Activated gamma-delta T cell treated with anti-CD3 and anti-CD28 coated beads, Interleukin-2, amount 50 U/mL, for 16 hours (primary cell): Measurements from ENCODE around the gene FAM83E.
"Not testable (repeated sequence)": the region's sequence is repeated elsewhere in the genome, so short reads cannot be mapped to it uniquely, and the experiment has no call there.

Experiments
- DNase-seq: peaks from one replicate; pipeline ENCODE4 v3.0.0-alpha.2; 2020; ENCODE audit warnings: low read depth

Gene FAM83E

GRCh38 chr19:48639483-48640375 lies 24.9 kb upstream of the FAM83E start:
- no peak for DNase-seq

GRCh38 chr19:48638831-48639381 lies 24.0 kb upstream of the FAM83E start:
- DNase-seq = no peak

- DNase-seq = peak; percentile 70
Observed at GRCh38 chr19:48637948-48638830, 23.3 kb upstream of the FAM83E start.

- peak; percentile 100 for DNase-seq
Observed at GRCh38 chr19:48637449-48637947, 22.6 kb upstream of the FAM83E start.

- no peak for DNase-seq
Observed at GRCh38 chr19:48636859-48637448, 22.1 kb upstream of the FAM83E start, which contains the start of gene DBP. Gene DBP (minus strand): TSS chr19:48637379. CDS start chr19:48636994, 385 bp downstream.

- no peak for DNase-seq
Observed at GRCh38 chr19:48635966-48636858, 21.3 kb upstream of the FAM83E start.

GRCh38 chr19:48635263-48635965 lies 20.5 kb upstream of the FAM83E start:
- peak; percentile 66 for DNase-seq

- peak; percentile 84 for DNase-seq
Observed at GRCh38 chr19:48634424-48635262, 19.8 kb upstream of the FAM83E start.

GRCh38 chr19:48634036-48634342 lies 19.1 kb upstream of the FAM83E start:
- DNase-seq = no peak

- DNase-seq = no peak
Observed at GRCh38 chr19:48633148-48634035, 18.5 kb upstream of the FAM83E start.

GRCh38 chr19:48632692-48633147 lies 17.8 kb upstream of the FAM83E start:
- no peak for DNase-seq

- DNase-seq = not testable (repeated sequence)
Observed at GRCh38 chr19:48632286-48632685, 17.4 kb upstream of the FAM83E start.

GRCh38 chr19:48631225-48631624 lies 16.3 kb upstream of the FAM83E start:
- no peak for DNase-seq

- DNase-seq = no peak
Observed at GRCh38 chr19:48630296-48631063, 15.6 kb upstream of the FAM83E start.

GRCh38 chr19:48629599-48630295 lies 14.9 kb upstream of the FAM83E start:
- DNase-seq = no peak

- DNase-seq = no peak
Observed at GRCh38 chr19:48629297-48629598, 14.4 kb upstream of the FAM83E start.
